Anterior cingulate cortex (tissue), 58 donors: ENCODE data around the gene RAD23A.

Experiments
- DNase-seq, 58 donors: peaks; one replicate each; lab custom pipeline; 2025; lab: John Stamatoyannopoulos, UW

The RAD23A gene

DNA sequence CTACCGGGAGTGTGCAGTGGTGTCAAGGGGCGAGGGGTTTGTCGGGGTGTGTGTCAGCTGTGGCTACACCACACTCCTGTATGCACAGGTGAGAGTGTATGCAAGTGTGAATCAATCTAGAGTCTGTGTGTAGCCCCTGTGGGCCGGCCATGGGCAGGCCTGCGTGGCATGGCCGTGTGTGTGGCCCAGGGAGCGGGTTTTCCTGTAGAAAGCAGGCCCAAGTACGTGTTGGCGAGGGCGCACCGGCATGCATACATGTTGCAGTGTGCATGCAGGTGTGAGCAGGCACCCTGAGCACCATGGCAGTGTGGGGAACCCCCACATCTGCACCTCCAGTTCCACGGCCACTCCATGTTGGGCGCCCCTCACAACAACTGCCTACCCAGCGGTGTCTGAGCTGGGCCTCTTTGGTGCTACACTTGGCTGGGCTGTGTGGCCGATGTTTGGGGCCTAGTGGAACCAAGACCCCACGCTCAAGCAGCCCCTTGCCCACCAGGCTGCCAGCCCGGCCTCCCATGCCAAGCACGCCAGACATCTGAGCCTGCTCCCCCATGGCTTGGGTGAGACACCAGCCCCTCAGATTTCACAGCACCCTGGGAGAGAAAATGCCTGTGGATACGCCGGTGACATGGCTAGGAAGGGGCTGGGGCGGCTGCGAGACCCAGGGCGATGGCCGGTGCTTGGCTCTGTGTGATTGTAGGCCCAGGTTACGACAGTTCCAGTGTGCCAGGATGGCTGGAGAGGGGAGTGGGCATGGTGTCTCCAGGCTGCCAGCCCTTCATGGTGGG is 51.7 kb downstream of the RAD23A start:
- peak in 2 of 58 donors; percentile 28 to 57 for DNase-seq

GRCh38 chr19:12997967-12998940 is 52.6 kb downstream of the RAD23A start:
- peak in 1 of 58 donors; percentile 6 for DNase-seq

DNA sequence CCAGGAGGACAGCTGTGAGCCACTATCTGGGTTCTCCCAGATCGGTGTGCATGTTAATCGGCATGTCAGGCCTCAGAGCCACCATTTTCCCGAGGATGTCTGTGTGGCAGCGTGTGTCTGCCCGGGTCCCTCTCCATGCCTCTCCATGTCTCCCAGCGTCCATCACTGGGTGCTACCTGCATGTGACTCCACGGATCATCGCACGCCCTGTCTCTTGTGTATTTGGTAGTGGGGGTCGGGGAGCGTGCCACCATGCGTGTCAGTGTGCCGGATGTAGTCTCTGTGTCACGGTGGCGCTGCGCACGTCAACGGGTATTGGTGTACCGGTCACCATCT is 55.5 kb downstream of the RAD23A start:
- peak in 1 of 58 donors; percentile 65 for DNase-seq

DNA sequence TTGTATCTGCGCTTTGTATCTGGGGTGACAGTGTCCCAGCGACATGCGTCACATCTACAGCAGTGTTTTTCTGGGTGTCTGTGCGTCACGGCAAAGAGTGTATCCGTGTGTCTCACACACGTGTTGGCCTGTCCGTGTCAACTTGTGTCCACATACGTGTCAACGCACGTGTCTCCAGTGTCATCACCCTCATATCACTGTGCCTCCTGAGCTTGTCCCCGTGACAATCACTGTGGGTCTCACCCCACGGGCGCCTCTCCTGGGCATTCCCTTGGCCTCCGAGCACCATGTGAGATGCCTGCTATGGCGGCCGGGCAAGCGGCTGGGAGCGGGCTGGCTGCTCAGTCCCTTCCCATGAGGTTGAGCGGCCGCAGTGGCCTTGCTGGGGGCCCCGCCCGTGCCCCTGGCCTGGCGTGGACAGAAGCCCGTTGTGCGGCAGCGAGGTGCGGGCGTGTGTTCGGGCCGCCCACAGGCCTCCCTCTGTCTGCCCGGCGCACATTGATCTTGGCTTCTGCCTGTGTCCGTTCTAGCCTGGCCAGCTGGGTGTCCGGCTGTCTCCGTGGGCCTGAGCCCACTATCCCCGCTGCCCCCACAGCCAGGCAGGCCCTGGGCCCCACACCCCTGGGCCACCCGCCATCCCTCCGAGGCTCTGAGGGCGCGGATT is 56.0 kb downstream of the RAD23A start:
- peak in 55 of 58 donors; percentile 59 to 94 (median 85) for DNase-seq

- DNase-seq = peak; percentile 41 to 99 (median 94)
Measured at GRCh38 chr19:13002166-13002898, 56.7 kb downstream of the RAD23A start.

DNA sequence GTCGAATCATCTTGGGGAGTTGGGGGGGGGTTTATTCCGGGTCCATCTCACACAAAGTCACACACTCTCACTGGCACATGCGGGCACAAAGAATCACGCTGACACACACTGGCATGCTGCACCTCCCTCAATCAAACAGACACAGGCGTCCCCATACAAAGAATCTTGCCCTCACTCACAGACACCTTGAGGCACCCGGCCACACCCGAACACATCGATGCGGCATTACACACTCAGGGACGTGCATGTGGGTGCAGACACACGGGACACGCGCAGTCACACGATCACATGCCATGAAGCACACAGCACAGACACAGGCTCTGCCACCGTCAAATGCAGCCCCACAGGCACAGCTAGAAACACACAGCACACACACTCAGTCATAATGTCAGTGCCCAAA is 57.4 kb downstream of the RAD23A start:
- DNase-seq = peak in 10 of 58 donors; percentile 14 to 76 (median 60)
